GM18507 (cell line): ENCODE measurements around the gene PREX1.

ENCODE experiments used
- DNase-seq: peaks from one replicate; pipeline ENCODE4 v3.0.0; 2011; ENCODE audit warnings: low read depth; ENCODE audit not compliant: insufficient read length; ENCODE audit errors: extremely low spot score
- FAIRE-seq: peaks from 2 replicates; lab custom pipeline; 2011; peaks lifted over from hg19 to GRCh38; lab: Jason Lieb, UNC

The PREX1 gene

GRCh38 chr20:48595495-48596333, 232.1 kb downstream of the PREX1 start:
- FAIRE-seq (no peak), DNase-seq (no peak)

- DNase-seq: no peak
- FAIRE-seq: no peak
Measured at GRCh38 chr20:48594533-48594932, 233.3 kb downstream of the PREX1 start.

DNA sequence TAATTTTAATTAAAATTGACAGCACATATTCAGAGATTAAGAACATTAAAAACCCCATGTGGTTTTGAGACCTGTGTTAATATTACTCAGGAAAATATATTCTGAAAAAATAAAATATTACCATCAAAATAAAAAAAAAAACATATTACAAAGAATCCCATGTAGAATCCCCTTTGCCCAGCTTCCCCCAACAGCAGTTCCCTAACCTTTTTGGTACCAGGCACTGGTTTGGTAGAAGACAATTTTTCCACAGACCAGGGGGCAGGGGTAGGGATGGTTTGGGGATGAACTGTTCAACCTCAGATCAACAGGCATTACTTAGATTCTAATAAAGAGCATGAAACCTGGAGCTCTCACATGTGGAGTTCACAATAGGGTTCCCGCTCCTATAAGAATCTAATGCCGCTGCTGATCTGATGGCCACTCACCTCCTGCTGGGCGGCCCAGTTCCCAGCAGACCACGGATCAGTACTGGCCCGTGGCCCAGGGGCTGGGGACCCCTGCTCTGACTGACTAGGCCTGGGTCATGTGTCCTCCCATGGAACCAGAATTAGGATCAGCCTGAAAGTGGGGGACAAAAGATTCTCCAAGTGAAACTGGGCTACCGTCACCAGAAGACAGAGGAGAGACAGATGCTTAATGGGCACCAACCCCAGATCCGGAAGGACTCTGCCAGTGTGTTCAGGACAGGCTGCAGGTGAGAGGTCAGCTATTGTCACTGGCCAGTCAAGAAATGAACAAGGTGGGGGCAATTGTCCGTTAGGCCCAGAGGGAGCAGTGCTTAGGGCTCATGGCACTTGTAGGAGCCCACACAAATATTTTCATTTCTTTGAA, 235.5 kb downstream of the PREX1 start:
- no peak for FAIRE-seq
- DNase-seq: no peak

DNA sequence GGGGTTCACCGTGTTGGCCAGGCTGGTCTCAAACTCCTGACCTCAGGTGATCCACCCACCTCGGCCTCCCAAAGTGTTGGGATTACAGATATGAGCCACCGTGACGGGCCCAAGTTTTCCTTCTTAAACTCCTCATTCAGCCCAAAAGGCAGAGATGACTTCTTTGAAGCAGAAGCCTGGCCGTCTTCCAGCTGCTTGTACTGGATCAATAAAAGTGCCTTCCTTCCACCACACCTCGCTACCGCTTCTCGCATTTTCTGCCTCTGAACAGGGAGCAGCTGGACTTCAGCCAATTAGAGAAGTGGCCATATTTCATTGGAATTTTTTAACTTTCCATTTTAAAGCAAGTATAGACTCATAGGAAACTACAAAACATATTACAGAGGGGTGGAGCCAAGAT, 241.1 kb downstream of the PREX1 start:
- FAIRE-seq (no peak), DNase-seq (no peak)

GRCh38 chr20:48585061-48585870, 242.5 kb downstream of the PREX1 start:
- FAIRE-seq (no peak), DNase-seq (no peak)

DNA sequence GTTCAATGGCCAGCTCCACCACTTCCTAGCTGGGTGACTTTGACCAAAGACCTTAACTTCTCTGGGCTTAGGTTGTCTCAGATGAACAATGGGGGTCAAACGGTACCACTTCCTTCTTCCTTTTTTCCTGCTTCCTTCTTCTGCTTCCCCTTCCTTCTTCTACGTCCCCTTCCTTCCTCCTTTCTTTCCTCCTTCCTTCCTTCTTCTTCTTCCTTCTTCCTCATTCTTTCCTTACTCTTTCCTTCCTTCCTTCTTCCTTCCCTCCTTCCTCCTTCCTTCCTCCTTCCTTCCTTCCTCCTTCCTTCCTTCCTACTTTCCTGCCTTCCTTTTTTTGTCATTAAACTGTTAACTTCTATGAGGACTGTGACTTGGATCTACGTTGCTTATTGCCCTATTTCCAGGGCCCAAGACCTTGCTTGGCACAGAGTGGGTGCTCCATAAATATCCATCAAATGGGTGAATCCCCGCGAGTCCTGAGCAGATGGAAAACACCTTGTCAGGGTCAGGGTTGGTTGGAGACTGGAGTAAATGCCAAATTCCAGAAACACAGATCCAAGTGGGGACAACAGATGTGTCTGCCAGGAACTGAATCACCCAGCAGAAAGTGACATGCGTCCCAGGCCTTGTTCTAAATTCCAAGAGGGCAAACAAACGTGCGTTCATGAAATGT, 243.3 kb downstream of the PREX1 start:
- FAIRE-seq: no peak
- no peak for DNase-seq

DNA sequence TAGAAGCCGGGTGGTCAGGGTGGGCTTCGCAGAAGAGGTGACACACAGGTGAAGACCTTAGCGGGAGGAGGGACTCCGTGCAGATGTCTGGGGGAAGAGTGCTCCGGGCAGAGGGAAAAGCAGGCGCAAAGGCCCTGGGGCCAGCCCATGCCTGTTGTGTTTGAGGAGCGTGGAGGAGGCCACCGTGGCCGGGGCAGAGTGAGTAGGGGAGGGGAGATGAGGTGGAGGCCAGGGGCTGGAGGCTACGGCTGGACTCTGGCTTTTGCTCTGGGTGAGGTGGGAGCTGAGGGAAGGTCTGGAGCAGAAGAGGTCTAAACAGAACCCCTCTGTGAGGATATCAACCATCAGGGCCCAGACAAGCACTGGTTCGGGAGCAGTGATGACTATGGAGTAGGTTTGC, 244.0 kb downstream of the PREX1 start:
- no peak for DNase-seq
- FAIRE-seq: no peak

GRCh38 chr20:48583171-48583570, 244.6 kb downstream of the PREX1 start:
- no peak for FAIRE-seq

GRCh38 chr20:48582673-48582985, 245.2 kb downstream of the PREX1 start:
- no peak for FAIRE-seq
- no peak for DNase-seq

More at GRCh38 chr20:48583171-48583570, 244.6 kb downstream of the PREX1 start:
- DNase-seq: no peak

GRCh38 chr20:48581167-48581566, 246.6 kb downstream of the PREX1 start:
- no peak for FAIRE-seq
- DNase-seq: no peak

DNA sequence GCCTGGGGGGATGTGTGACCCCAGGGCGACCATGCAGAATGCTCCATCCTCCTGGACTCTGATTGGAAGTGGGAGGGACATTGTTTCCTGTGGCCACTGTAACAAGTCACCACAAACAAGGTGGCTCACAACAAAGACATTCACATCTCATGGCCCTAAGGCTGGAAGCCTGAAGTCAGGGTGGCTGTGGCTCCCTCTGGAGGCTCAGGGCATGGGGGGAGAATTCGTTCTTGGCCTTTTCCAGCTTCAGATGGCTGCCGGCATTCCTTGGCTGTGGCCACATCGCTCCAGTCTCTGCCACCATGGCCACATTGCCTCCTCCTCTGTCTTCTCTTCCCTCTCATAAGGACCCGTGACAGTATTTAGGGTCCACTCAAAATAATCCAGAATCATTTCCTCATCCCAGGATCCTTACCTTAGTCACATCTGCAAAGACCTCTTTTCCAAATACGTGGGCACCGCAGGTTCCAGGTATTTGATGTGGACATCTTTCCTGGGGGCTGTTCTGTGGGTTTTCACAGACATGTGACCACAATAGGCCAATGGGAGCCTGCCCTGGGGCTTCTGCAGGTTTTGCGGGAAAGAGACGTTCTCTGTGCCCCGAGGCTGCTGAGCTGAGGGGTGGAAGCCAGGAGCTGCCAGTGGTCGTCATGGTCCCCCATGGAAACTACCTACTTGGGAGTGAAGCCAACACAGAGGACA, 249.3 kb downstream of the PREX1 start:
- no peak for FAIRE-seq
- no peak for DNase-seq

- DNase-seq: no peak
- FAIRE-seq: no peak
Measured at GRCh38 chr20:48577557-48577956, 250.2 kb downstream of the PREX1 start.

DNA sequence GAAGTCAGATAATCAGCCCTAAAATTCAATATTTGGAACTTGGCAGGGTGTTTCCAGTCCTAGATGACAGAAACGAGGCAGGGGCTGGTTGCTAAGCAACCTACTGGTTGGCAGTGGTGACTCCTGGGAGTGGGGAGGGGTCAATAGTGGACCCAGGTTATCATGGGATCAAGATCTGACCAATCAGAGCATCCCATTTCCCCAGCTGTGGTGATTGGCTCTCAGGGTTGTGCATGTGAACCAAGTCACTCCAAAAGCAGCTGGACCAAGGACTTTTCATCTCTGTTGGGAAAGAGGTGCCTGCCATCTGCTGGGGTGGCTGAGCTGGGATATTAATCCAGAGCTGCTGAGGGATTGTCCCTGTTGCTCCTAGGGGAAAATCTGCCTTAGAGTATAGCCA, 253.4 kb downstream of the PREX1 start:
- FAIRE-seq: no peak
- no peak for DNase-seq
